GM20000 (cell line): ENCODE measurements around the gene FAM174A.
A peak's percentile ranks its signal among the peaks of the same experiment; 100 is the strongest.

ENCODE experiments used
- DNase-seq: peaks from one replicate; pipeline ENCODE4 v3.0.0; 2012; ENCODE audit warnings: low spot score
- TF ChIP-seq, protein P1 (sequence below): IDR thresholded peaks from 2 replicates; pipeline ENCODE4 v1.5.1; 2012; ENCODE audit warnings: mild to moderate bottlenecking, control low read depth; ENCODE audit errors: extremely low read depth, missing control alignments

The FAM174A gene

DNA sequence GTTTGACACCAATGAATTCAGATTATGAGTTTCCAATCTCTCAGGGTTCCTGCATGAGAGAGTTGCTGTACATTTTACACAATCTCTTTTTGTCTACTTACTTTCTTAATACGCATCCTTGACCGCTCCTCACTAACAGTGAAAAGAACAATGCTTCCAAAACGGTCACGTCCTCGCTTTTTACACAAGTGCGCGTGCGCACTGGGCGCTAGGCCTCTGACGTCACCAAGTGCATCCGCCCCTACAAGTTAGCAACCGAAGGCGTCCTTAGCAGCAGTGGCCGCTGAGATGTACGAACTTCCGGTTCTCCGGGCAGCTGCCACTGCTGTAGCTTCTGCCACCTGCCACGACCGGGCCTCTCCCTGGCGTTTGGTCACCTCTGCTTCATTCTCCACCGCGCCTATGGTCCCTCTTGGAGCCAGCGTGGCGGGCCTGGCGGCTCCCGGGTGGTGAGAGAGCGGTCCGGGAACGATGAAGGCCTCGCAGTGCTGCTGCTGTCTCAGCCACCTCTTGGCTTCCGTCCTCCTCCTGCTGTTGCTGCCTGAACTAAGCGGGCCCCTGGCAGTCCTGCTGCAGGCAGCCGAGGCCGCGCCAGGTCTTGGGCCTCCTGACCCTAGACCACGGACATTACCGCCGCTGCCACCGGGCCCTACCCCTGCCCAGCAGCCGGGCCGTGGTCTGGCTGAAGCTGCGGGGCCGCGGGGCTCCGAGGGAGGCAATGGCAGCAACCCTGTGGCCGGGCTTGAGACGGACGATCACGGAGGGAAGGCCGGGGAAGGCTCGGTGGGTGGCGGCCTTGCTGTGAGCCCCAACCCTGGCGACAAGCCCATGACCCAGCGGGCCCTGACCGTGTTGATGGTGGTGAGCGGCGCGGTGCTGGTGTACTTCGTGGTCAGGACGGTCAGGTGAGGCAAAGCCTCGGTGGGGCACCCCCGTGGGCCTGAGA is at the start of gene FAM174A:
Gene FAM174A, plus strand, starts transcription at position 315 of the 946 bp plus-strand sequence. Its CDS starts 157 bp downstream, at position 472.
- TF ChIP-seq, protein P1, sequence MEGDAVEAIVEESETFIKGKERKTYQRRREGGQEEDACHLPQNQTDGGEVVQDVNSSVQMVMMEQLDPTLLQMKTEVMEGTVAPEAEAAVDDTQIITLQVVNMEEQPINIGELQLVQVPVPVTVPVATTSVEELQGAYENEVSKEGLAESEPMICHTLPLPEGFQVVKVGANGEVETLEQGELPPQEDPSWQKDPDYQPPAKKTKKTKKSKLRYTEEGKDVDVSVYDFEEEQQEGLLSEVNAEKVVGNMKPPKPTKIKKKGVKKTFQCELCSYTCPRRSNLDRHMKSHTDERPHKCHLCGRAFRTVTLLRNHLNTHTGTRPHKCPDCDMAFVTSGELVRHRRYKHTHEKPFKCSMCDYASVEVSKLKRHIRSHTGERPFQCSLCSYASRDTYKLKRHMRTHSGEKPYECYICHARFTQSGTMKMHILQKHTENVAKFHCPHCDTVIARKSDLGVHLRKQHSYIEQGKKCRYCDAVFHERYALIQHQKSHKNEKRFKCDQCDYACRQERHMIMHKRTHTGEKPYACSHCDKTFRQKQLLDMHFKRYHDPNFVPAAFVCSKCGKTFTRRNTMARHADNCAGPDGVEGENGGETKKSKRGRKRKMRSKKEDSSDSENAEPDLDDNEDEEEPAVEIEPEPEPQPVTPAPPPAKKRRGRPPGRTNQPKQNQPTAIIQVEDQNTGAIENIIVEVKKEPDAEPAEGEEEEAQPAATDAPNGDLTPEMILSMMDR = no peak
- peak; percentile 88 for DNase-seq

DNA sequence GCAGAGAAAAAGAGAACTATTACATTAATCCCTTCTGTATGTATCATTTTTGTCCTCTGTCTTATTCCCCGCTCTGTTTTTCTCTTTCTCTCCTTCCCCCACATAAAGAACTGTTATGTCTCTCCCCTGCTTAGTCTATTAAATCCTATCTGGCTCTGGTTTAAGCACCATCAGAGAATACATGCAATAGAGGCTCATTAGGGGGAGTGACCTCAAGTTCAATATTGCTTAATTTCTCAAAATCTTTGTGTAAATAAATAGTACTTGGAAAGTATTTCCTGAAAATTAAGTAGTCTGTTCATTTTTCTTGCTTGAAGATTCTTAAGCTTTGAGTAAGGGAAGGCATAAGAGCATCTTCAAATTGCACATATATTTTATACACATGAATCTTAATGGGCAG is 41.2 kb upstream of the FAM174A start:
- TF ChIP-seq, protein P1 = no peak
- no peak for DNase-seq

DNA sequence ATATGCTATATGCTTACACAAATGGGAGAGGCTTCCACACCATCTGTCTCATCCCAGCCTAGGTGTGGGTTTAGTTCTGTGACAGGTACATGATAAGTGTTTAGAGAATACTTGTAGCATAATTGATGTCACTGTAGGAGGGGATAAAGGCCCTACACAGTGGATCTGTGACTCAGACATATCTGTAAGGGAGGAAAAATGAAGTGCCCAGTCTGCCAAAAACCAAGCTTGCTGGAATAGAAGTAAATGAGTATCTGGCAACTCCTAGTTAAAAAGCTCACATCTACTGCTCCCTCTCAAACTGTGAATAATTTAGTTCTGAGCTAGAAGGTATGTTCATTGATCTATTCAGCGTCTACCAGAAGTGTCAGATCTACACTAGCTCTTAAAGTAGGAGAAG is 38.9 kb upstream of the FAM174A start:
- TF ChIP-seq, protein P1 = no peak
- DNase-seq = no peak

DNA sequence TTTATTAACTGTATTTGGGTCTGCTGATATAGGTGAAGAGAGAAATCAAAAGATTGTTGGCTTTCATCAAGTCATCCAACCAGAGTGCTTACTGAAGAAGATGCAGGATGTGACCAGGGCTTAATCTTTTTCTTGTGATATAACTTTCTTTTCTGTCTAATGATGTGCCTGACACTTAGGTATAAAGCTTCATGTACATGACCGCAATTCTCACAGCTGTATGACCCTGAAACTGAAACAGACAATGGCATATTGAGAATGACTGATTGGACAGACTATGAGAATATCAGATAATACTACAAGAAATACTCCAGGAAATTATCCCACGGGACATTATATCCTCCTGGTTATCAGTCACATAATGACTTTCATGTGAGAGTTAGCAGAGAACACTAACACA is 32.5 kb upstream of the FAM174A start:
- TF ChIP-seq, protein P1 = no peak
- no peak for DNase-seq

DNA sequence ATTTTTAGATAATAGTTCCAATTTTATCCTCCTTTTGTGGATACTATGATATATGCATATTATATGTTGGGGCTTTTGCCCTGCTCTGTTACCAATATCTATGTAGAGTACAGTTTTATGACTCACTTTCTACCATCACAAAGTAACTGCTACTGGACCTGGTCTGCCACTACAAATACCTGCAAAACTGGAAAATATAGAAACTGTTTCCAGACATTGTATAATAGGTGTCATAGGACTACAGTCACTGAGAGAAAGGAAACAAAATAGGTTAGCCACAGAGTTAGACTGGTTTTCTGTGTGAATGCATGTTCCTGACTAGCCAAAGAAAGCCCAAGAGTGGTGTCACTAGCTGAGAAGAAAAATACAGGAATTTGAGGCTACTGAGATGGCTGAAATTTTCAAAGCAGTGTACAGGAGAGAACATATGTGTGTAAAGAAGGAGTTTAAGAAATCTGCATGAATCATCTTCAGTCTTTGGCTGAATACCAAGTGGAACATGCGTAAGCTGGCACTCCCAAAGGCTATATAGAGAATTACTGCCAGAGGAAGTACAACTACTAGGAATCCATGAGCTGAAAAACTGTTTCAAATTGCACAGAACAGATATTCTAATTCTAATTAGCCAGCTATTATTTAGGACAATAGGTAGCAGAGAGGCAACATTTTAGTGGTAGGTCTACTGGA is 29.0 kb upstream of the FAM174A start:
- no peak for DNase-seq
- TF ChIP-seq, protein P1 = no peak

DNA sequence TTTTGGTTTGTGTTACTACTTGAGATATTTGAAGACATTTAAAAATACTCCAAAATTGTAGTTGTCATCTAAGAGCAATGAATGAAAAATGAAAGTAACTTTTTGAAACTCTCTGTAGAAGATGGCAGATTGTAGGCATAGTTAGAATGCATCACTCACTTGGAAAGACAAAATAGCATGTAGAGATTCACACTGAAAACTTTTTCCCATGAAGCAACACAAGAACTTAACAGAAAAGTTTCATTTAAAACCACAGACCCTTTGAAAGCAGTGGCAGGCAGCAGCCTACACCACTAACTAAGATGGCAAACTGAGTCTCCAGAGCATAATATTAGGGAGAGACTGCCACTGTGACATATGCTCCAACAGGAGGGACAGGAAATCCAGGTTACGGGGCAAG is 18.9 kb upstream of the FAM174A start:
- TF ChIP-seq, protein P1 = no peak
- no peak for DNase-seq

DNA sequence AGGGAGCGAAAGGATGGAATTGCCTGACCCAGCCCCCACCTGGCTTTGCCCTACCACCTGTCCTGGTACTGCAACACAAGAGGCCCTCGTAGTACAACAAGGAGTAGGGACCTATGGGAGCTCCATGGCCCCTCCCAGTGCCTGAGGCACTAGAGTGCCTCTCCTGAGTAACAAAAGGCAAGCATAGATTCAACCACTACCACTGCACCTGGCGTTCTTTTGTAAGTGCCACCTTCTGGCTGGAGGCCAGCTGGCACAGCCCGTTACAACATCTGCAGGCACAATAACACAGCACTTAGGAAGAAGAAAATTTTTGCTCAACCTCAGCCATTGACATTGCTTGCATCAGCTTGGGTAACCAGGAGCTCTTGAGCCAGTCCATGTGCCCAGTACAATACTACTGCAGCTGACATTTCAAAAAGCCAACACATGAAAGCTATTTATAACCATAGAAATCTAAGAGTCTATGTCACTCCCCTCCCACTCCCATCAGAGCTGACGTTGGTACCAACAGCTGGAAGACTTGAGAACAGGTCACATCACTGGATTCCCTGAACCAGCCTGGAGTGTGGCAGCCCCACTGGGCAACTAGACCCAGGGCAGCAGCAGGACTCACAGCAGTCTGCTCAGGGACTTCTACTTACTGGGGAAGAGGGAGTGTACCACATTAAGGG is 17.7 kb upstream of the FAM174A start:
- TF ChIP-seq, protein P1 = no peak
- DNase-seq = no peak
